Ovary (tissue), 3 donors: ENCODE results near the gene UNC93A.

Experiments
- EP300 ChIP-seq: sonication (generic); formaldehyde crosslinking; IDR thresholded peaks from one replicate; pipeline ENCODE4 v1.6.1; 2017; ENCODE audit warnings: antibody characterized with exemption
- POLR2A ChIP-seq: fragments of 450-650 bp; IDR thresholded peaks from one replicate; pipeline ENCODE4 v1.6.1; 2017; ENCODE audit warnings: antibody characterized with exemption, mild to moderate bottlenecking, moderate library complexity
- TF ChIP-seq, protein P1 (sequence below), 3 donors: fragments of 450-650 bp in 2 of 3; fragments of 200-600 bp in 1 of 3; IDR thresholded peaks; one replicate each; pipeline versions ENCODE4 v1.5.1 to v1.8.0; 2016 to 2022; ENCODE audit warnings: antibody characterized with exemption in 3 of 3, mild to moderate bottlenecking in 1 of 3
- donor health status: DM: no; HTN: no; CAD: no.

DNA sequence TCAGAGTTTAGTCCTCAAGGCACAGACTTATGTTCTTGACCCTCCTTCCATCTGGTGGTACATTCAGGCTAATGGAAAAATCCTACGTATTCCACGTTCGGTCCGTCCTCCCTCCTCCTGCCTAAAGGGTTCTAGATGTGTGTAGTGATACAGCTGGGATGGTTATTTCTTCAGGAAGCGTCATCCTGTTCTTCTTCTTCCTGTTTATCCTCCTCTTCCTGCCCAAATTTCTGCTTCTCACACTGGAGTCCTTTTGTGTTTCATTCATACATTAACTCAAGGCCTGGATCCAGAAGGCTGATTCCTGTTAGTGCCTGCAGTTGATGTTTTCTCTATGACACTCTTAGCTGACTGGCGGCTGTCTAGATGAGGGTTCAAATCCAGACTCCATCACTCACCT is 16.8 kb upstream of the UNC93A start:
- no peak for TF ChIP-seq EP300
- TF ChIP-seq, protein P1, sequence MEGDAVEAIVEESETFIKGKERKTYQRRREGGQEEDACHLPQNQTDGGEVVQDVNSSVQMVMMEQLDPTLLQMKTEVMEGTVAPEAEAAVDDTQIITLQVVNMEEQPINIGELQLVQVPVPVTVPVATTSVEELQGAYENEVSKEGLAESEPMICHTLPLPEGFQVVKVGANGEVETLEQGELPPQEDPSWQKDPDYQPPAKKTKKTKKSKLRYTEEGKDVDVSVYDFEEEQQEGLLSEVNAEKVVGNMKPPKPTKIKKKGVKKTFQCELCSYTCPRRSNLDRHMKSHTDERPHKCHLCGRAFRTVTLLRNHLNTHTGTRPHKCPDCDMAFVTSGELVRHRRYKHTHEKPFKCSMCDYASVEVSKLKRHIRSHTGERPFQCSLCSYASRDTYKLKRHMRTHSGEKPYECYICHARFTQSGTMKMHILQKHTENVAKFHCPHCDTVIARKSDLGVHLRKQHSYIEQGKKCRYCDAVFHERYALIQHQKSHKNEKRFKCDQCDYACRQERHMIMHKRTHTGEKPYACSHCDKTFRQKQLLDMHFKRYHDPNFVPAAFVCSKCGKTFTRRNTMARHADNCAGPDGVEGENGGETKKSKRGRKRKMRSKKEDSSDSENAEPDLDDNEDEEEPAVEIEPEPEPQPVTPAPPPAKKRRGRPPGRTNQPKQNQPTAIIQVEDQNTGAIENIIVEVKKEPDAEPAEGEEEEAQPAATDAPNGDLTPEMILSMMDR (IDR thresholded peaks at IDR 0.05) = no peak
- no peak for TF ChIP-seq POLR2A
